OCI-LY7 (cell line): Measurements from ENCODE around the gene CARD11. TPM values are rescaled to one million over a fixed set of nuclear protein-coding genes. Genes with fewer than 3 reads are reported as not detected.

Experiments used
- BruUV-seq: library from RNA; stranded (reverse); fragments of 400-500 nt; replicated peaks from 2 replicates; lab custom pipeline; 2021; lab: Mats Ljungman, UMichigan
- CTCF ChIA-PET: fragments of 300-600 bp; sonication (Branson Sonifier 250); formaldehyde crosslinking; loops from one replicate; lab custom pipeline; 2022; ENCODE audit warnings: antibody characterized with exemption; ENCODE audit not compliant: unreplicated experiment; lab: Charles Lee
- POLR2A ChIA-PET: fragments of 300-600 bp; sonication (Branson Sonifier 250); formaldehyde crosslinking; loops from one replicate; lab custom pipeline; 2022; ENCODE audit warnings: antibody characterized with exemption; lab: Charles Lee
- DNase-seq: peaks from one replicate; pipeline ENCODE4 v3.0.0-alpha.2; 2015; ENCODE audit warnings: low spot score
- H2AFZ ChIP-seq: fragments of 200-600 bp; sonication (generic), shearing (Covaris generic); 2 replicates; pipeline ENCODE4 v1.6.1; 2014; ENCODE audit warnings: mild to moderate bottlenecking, antibody characterized with exemption, low read length, moderate library complexity
- H3K27ac ChIP-seq: fragments of 200-600 bp; sonication (generic); 2 replicates; pipeline ENCODE4 v1.5.1; 2014; ENCODE audit warnings: mixed run types, low read depth, mild to moderate bottlenecking, moderate library complexity, low read length, inconsistent platforms; ENCODE audit not compliant: poor library complexity, severe bottlenecking
- H3K36me3 ChIP-seq: fragments of 200-600 bp; sonication (generic); 2 replicates; pipeline ENCODE4 v1.6.1; 2014; ENCODE audit warnings: mild to moderate bottlenecking, antibody characterized with exemption, low read length, moderate library complexity, mixed read lengths; ENCODE audit not compliant: insufficient read depth
- H3K4me1 ChIP-seq: fragments of 200-600 bp; sonication (generic); 2 replicates; pipeline ENCODE4 v1.5.1; 2014; ENCODE audit warnings: mild to moderate bottlenecking, low read length; ENCODE audit not compliant: insufficient read depth, poor library complexity, severe bottlenecking
- H3K4me2 ChIP-seq: fragments of 200-600 bp; sonication (generic); 2 replicates; pipeline ENCODE4 v1.6.1; 2014; ENCODE audit warnings: mild to moderate bottlenecking, low read length
- H3K4me3 ChIP-seq: fragments of 200-600 bp; sonication (generic); 2 replicates; pipeline ENCODE4 v1.5.1; 2014; ENCODE audit warnings: mild to moderate bottlenecking, low read depth, low read length; ENCODE audit not compliant: poor library complexity, severe bottlenecking
- H3K79me2 ChIP-seq: fragments of 200-600 bp; sonication (generic); 2 replicates; pipeline ENCODE4 v1.6.1; 2016; ENCODE audit warnings: low read depth, mild to moderate bottlenecking, low read length, moderate library complexity, mixed read lengths; ENCODE audit not compliant: insufficient read depth
- H3K9me2 ChIP-seq: fragments of 200-600 bp; sonication (generic); 2 replicates; pipeline ENCODE4 v1.6.1; 2016; ENCODE audit warnings: mild to moderate bottlenecking, low read length, mixed read lengths; ENCODE audit not compliant: insufficient read depth
- H3K9me3 ChIP-seq: fragments of 200-600 bp; sonication (generic); 2 replicates; pipeline ENCODE4 v1.6.1; 2014; ENCODE audit warnings: mild to moderate bottlenecking, mixed run types, low read length, mixed read lengths
- H4K20me1 ChIP-seq: fragments of 200-600 bp; sonication (generic); 2 replicates; pipeline ENCODE4 v1.6.1; 2014; ENCODE audit warnings: mild to moderate bottlenecking, antibody characterized with exemption, low read length, moderate library complexity, mixed read lengths; ENCODE audit not compliant: insufficient read depth
- EZH2phosphoT487 ChIP-seq: fragments of 200-600 bp; sonication (generic); IDR thresholded peaks from 2 replicates; pipeline ENCODE4 v1.6.1; 2018; ENCODE audit warnings: low read depth, borderline replicate concordance, mild to moderate bottlenecking, mixed run types, antibody characterized with exemption, low read length, moderate library complexity, mixed read lengths
- intact Hi-C: fragments of 100-400 bp; cut with micrococcal nuclease; formaldehyde crosslinking; loops from one replicate; pipeline ENCODE4 v1.10.0; 2022; ENCODE audit not compliant: unreplicated experiment
- total RNA-seq, 2 experiments: library from RNA; depleted of rRNA in 1 of 2; stranded (reverse); fragments of >200 nt in 1 of 2; shearing (Covaris generic) in 1 of 2; gene quantifications; 2 replicates each; pipeline ENCODE4 v1.2.3, GENCODE V29; 2014 to 2022
- TF ChIP-seq, protein P1 (sequence below): fragments of 200-600 bp; sonication (generic); conservative IDR thresholded peaks from 2 replicates; pipeline ENCODE4 v1.5.1; 2014; ENCODE audit warnings: mild to moderate bottlenecking, antibody characterized with exemption, low read length, moderate library complexity, mixed read lengths

The CARD11 gene
- total RNA-seq, 2 experiments from 2014 or later: 33.8 to 63.5 TPM

DNA sequence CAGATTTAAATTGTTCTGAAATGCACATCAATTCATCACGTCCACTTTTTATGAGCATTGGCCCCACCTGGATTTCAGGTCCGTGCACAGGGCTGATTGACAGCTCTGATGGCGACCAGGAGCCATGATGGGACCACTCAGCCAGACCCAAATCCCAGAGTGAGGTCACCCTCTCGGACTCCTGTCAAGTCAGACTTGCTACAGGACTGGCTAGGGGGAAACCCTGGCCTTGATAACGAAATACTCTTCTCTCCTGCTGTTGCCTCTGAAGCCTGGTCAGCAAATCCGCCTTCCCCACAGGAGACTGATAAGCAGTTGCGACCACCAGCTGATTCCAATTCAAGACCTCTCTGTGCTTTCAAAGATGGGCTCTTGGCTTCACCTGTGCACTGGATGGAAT, 76.4 kb downstream of the CARD11 start:
- CTCF ChIA-PET: no interaction called here

GRCh38 chr7:2966466-2967078, 77.1 kb downstream of the CARD11 start:
- H3K4me3 ChIP-seq: no peak overlapping the region

More for the DNA sequence above, 76.4 kb downstream of the CARD11 start:
- Histone ChIP-seq H3K27ac (no peak overlapping the region), H3K9me3 (peaks cover 20% of the 10 kb centered on the region), H3K4me3 (no peak overlapping the region), H3K9me2 (no peaks in the 10 kb centered on the region), H3K36me3 (peaks cover 23% of the 10 kb centered on the region; the same call in 1 of the 2 replicates), H3K4me2 (no peak overlapping the region), H2AFZ (no peak overlapping the region), H3K4me1 (peaks cover 6% of the 10 kb centered on the region), H4K20me1 (no peaks in the 10 kb centered on the region), H3K79me2 (no peaks in the 10 kb centered on the region)
- TF ChIP-seq, protein P1, sequence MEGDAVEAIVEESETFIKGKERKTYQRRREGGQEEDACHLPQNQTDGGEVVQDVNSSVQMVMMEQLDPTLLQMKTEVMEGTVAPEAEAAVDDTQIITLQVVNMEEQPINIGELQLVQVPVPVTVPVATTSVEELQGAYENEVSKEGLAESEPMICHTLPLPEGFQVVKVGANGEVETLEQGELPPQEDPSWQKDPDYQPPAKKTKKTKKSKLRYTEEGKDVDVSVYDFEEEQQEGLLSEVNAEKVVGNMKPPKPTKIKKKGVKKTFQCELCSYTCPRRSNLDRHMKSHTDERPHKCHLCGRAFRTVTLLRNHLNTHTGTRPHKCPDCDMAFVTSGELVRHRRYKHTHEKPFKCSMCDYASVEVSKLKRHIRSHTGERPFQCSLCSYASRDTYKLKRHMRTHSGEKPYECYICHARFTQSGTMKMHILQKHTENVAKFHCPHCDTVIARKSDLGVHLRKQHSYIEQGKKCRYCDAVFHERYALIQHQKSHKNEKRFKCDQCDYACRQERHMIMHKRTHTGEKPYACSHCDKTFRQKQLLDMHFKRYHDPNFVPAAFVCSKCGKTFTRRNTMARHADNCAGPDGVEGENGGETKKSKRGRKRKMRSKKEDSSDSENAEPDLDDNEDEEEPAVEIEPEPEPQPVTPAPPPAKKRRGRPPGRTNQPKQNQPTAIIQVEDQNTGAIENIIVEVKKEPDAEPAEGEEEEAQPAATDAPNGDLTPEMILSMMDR: no peak
- no peak for TF ChIP-seq EZH2phosphoT487
- POLR2A ChIA-PET: interaction anchor here (0.7 kb wide), 1 partner anchor 35 kb away, joined by 3 read pairs; no protein-coding TSS in a partner anchor
- intact Hi-C loops: no loop called here
- no peak for DNase-seq
- no TSS peak for BruUV-seq

More at GRCh38 chr7:2966466-2967078, 77.1 kb downstream of the CARD11 start:
- POLR2A ChIA-PET: interaction anchor here (1.2 kb wide), 1 partner anchor 33 kb away, joined by 3 read pairs; no protein-coding TSS in a partner anchor
- CTCF ChIA-PET: no interaction called here
- no peaks in the 10 kb centered on the region for H3K4me1 ChIP-seq
- intact Hi-C loops: no loop called here
- no peaks in the 10 kb centered on the region for H3K79me2 ChIP-seq
- H3K9me2 ChIP-seq: no peaks in the 10 kb centered on the region
- peaks cover 20% of the 10 kb centered on the region for H3K9me3 ChIP-seq
- H3K36me3 ChIP-seq: peaks cover 23% of the 10 kb centered on the region; the same call in 1 of the 2 replicates
- TF ChIP-seq, protein P1: no peak
- no peak for DNase-seq
- H3K27ac ChIP-seq: no peak overlapping the region
- BruUV-seq: no TSS peak
- no peak overlapping the region for H2AFZ ChIP-seq
- no peak overlapping the region for H3K4me2 ChIP-seq
- no peaks in the 10 kb centered on the region for H4K20me1 ChIP-seq
